SU-DHL-6 (cell line): ENCODE data around the gene ITGA11.

Experiments
- CTCF ChIP-seq: fragments of 200-600 bp; sonication (generic); IDR thresholded peaks from one replicate; pipeline ENCODE4 v1.5.1; 2017; ENCODE audit warnings: antibody characterized with exemption, mild to moderate bottlenecking, low read length, moderate library complexity; ENCODE audit not compliant: insufficient read depth, poor library complexity, severe bottlenecking
- EZH2phosphoT487 ChIP-seq: fragments of 200-600 bp; sonication (generic), shearing (Covaris generic); conservative IDR thresholded peaks from 2 replicates; pipeline ENCODE4 v1.6.1; 2018; ENCODE audit warnings: mild to moderate bottlenecking, antibody characterized with exemption, low read length, moderate library complexity, mixed read lengths

GRCh38 chr15:68385240-68385561 is 46.8 kb downstream of the ITGA11 start:
- TF ChIP-seq CTCF: no peak
- TF ChIP-seq EZH2phosphoT487: no peak
